Activated T-helper 17 cell treated with anti-CD3 and anti-CD28 coated beads, Interleukin-2, amount 50 U/mL, for 72 hours (primary cell): ENCODE measurements around the gene ARHGAP15. TPM values are rescaled to one million over a fixed set of nuclear protein-coding genes. Genes with fewer than 3 reads are reported as not detected.
"Not testable (repeated sequence)": the region's sequence is repeated elsewhere in the genome, so short reads cannot be mapped to it uniquely, and the experiment has no call there.

ENCODE experiments used
- ATAC-seq: fragments of 150-1000 bp; cut with Tn5 transposase; replicated peaks from 2 replicates; pipeline ENCODE4 v1.10.0; 2021; ENCODE audit warnings: mild to moderate bottlenecking, moderate library complexity
- H3K27ac Mint-ChIP-seq: one replicate; pipeline ENCODE4 v1.8.0; 2022; ENCODE audit warnings: mixed read lengths
- H3K27me3 Mint-ChIP-seq: one replicate; pipeline ENCODE4 v1.8.0; 2022; ENCODE audit warnings: mixed read lengths
- H3K36me3 Mint-ChIP-seq: one replicate; pipeline ENCODE4 v1.8.0; 2022; ENCODE audit warnings: low read depth, mild to moderate bottlenecking, mixed read lengths
- H3K4me1 Mint-ChIP-seq: one replicate; pipeline ENCODE4 v1.8.0; 2022; ENCODE audit warnings: mixed read lengths
- H3K4me3 Mint-ChIP-seq: one replicate; pipeline ENCODE4 v1.8.0; 2022; ENCODE audit warnings: mild to moderate bottlenecking, mixed read lengths
- H3K9me3 Mint-ChIP-seq: one replicate; pipeline ENCODE4 v1.8.0; 2022; ENCODE audit warnings: mixed read lengths
- total RNA-seq, 2 donors: library from RNA; stranded (reverse); gene quantifications; one replicate each; pipeline ENCODE4 v1.2.3, GENCODE V29; 2022

The ARHGAP15 gene
- total RNA-seq, 2 donors from 2014 or later, result 93.3 to 98.3 TPM

DNA sequence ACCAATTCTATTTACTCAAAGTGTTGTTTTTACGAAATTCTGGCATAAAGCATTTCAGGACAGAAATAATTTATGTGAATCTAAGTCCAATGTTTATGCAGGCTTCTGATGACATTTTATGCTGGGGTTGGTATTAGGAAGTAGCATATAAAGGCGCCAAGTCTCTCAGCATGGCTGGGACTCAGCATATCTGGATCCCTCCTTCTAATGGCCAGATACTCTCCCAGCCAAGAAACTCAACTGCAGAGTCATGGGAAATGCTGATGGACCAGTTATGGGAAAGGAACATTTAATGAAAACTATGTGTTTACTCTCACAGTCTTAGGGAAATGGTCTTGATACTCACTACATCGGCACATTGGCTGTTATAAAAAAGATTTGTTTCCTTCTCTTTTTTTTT is 392.2 kb downstream of the ARHGAP15 start:
- no peak overlapping the region for H3K4me3 Mint-ChIP-seq
- H3K27me3 Mint-ChIP-seq, result no peaks in the 10 kb centered on the region
- peaks cover 73% of the 10 kb centered on the region for H3K36me3 Mint-ChIP-seq
- peak overlapping the region; percentile 45 for H3K27ac Mint-ChIP-seq
- ATAC-seq, result no peak
- peaks cover 27% of the 10 kb centered on the region for H3K4me1 Mint-ChIP-seq
- H3K9me3 Mint-ChIP-seq, result no peaks in the 10 kb centered on the region

- Mint-ChIP-seq H3K4me1 (peaks cover 26% of the 10 kb centered on the region), H3K27me3 (no peaks in the 10 kb centered on the region), H3K27ac (no peak overlapping the region), H3K4me3 (no peak overlapping the region), H3K36me3 (peaks cover 62% of the 10 kb centered on the region), H3K9me3 (no peaks in the 10 kb centered on the region)
- ATAC-seq, result no peak
Measured at GRCh38 chr2:143522699-143523098, 393.5 kb downstream of the ARHGAP15 start.

- H3K27ac Mint-ChIP-seq, result no peak overlapping the region
- H3K4me3 Mint-ChIP-seq, result no peak overlapping the region
- no peak for ATAC-seq
- no peaks in the 10 kb centered on the region for H3K27me3 Mint-ChIP-seq
- H3K36me3 Mint-ChIP-seq, result peaks cover 57% of the 10 kb centered on the region
- H3K9me3 Mint-ChIP-seq, result peaks cover 3% of the 10 kb centered on the region
- H3K4me1 Mint-ChIP-seq, result peaks cover 31% of the 10 kb centered on the region
Measured at GRCh38 chr2:143524119-143524553, 394.9 kb downstream of the ARHGAP15 start.

- H3K27me3 Mint-ChIP-seq, result no peaks in the 10 kb centered on the region
- H3K36me3 Mint-ChIP-seq, result peaks cover 57% of the 10 kb centered on the region
- no peak for ATAC-seq
- H3K27ac Mint-ChIP-seq, result peak overlapping the region; percentile 79
- H3K4me1 Mint-ChIP-seq, result peaks cover 37% of the 10 kb centered on the region
- H3K9me3 Mint-ChIP-seq, result peaks cover 5% of the 10 kb centered on the region
- H3K4me3 Mint-ChIP-seq, result peak overlapping the region; percentile 22
Measured at GRCh38 chr2:143524559-143525401, 395.6 kb downstream of the ARHGAP15 start.

- ATAC-seq, result no peak
- H3K4me1 Mint-ChIP-seq, result peaks cover 34% of the 10 kb centered on the region
- H3K27ac Mint-ChIP-seq, result peak overlapping the region; percentile 79
- peaks cover 5% of the 10 kb centered on the region for H3K9me3 Mint-ChIP-seq
- no peaks in the 10 kb centered on the region for H3K27me3 Mint-ChIP-seq
- peaks cover 57% of the 10 kb centered on the region for H3K36me3 Mint-ChIP-seq
- peak overlapping the region; percentile 22 for H3K4me3 Mint-ChIP-seq
Measured at GRCh38 chr2:143525402-143525860, 396.2 kb downstream of the ARHGAP15 start.

GRCh38 chr2:143526498-143526897 is 397.3 kb downstream of the ARHGAP15 start:
- no peak for ATAC-seq
- Mint-ChIP-seq H3K4me1 (peaks cover 32% of the 10 kb centered on the region), H3K27ac (no peak overlapping the region), H3K27me3 (no peaks in the 10 kb centered on the region), H3K9me3 (peaks cover 5% of the 10 kb centered on the region), H3K36me3 (peaks cover 54% of the 10 kb centered on the region), H3K4me3 (no peak overlapping the region)

- Mint-ChIP-seq H3K4me1 (peaks cover 30% of the 10 kb centered on the region), H3K36me3 (peaks cover 52% of the 10 kb centered on the region), H3K27ac (no peak overlapping the region)
Measured at GRCh38 chr2:143528021-143528420, 398.8 kb downstream of the ARHGAP15 start.

DNA sequence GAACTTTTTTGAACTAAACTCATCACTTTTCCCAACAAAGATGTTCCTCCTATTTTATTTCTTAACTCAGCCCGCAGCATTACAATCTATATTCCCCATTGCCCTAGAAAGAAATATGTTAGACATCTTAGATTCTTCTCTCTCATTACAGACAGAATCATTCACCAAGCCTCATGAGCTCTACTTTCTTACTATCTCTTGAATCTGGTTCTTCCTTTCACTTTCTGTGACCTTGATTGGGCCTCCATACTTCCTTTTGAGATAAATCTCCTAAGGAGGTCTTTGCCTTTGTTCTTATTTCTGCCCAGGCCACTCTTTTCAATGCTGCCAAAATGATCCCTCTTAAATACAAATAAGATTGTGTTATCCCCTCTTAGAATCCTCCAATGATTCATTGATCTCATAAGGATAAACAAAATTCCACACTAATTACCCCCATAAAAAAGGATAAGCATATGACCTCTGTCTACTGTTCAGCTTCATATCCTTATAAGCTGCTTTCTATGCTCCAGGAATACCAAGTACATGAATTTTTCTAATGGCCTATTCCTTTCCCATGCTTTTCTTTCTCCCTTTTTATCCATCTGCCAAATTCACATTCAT is 400.0 kb downstream of the ARHGAP15 start:
- Mint-ChIP-seq H3K27me3 (no peaks in the 10 kb centered on the region), H3K9me3 (peaks cover 5% of the 10 kb centered on the region), H3K4me3 (peak overlapping the region; percentile 36), H3K36me3 (peaks cover 63% of the 10 kb centered on the region), H3K27ac (peak overlapping the region; percentile 71), H3K4me1 (peaks cover 27% of the 10 kb centered on the region)
- ATAC-seq, result peak; percentile 16

More at GRCh38 chr2:143528021-143528420, 398.8 kb downstream of the ARHGAP15 start:
- Mint-ChIP-seq H3K4me3 (no peak overlapping the region), H3K9me3 (peaks cover 5% of the 10 kb centered on the region), H3K27me3 (no peaks in the 10 kb centered on the region)
- ATAC-seq, result no peak

DNA sequence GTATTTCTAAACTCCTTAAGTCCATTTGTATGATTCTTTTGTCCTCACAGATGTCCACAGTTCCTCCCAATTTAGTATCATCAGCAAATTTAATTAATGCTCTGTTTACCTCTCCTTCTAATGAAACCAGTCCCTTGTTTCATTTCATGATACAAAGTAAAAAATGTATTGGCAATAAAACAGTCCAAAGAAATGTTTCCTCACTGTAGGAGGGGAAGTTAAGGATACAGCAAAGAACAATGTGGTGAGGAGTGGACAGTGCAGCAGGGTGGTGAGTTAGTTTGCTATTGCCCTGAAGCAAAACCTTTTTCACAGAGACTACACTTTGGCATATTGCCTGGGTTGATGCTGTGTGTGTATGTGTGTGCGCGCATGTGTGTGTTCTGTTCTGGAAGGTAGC is 401.5 kb downstream of the ARHGAP15 start:
- Mint-ChIP-seq H3K4me3 (no peak overlapping the region), H3K9me3 (peaks cover 5% of the 10 kb centered on the region), H3K4me1 (peaks cover 18% of the 10 kb centered on the region), H3K27ac (no peak overlapping the region), H3K36me3 (peaks cover 70% of the 10 kb centered on the region), H3K27me3 (no peaks in the 10 kb centered on the region)
- no peak for ATAC-seq

DNA sequence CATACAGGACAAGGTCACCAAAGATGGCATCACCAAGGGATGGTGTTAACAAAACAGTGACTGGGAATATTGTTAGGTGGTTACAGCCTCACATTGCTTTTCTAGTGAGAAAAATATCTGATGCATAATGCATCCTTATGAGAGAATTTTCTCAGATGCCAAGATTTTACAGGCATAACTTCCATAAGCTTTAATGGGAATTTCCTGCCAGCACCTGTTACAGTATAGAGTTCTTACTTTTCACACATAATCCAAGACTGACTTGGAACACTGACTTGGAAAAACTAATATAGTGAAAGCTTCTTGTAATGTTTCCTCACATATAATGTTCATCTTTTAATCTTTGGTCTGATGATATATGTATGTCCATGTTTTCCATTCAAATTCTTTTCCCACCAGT is 402.8 kb downstream of the ARHGAP15 start:
- Mint-ChIP-seq H3K27ac (no peak overlapping the region), H3K27me3 (no peaks in the 10 kb centered on the region), H3K9me3 (peaks cover 5% of the 10 kb centered on the region), H3K4me3 (no peak overlapping the region), H3K4me1 (peaks cover 16% of the 10 kb centered on the region), H3K36me3 (peaks cover 78% of the 10 kb centered on the region)
- no peak for ATAC-seq

- H3K36me3 Mint-ChIP-seq, result peaks cover 81% of the 10 kb centered on the region
- H3K27ac Mint-ChIP-seq, result no peak overlapping the region
- ATAC-seq, result no peak
- peaks cover 14% of the 10 kb centered on the region for H3K4me1 Mint-ChIP-seq
- H3K27me3 Mint-ChIP-seq, result no peaks in the 10 kb centered on the region
- peaks cover 4% of the 10 kb centered on the region for H3K9me3 Mint-ChIP-seq
- H3K4me3 Mint-ChIP-seq, result no peak overlapping the region
Measured at GRCh38 chr2:143533846-143534245, 404.6 kb downstream of the ARHGAP15 start.

GRCh38 chr2:143535802-143536201 is 406.6 kb downstream of the ARHGAP15 start:
- H3K27me3 Mint-ChIP-seq, result no peaks in the 10 kb centered on the region
- no peaks in the 10 kb centered on the region for H3K4me1 Mint-ChIP-seq
- no peak overlapping the region for H3K4me3 Mint-ChIP-seq
- peaks cover 68% of the 10 kb centered on the region for H3K36me3 Mint-ChIP-seq
- ATAC-seq, result no peak
- peaks cover 4% of the 10 kb centered on the region for H3K9me3 Mint-ChIP-seq
- H3K27ac Mint-ChIP-seq, result no peak overlapping the region

DNA sequence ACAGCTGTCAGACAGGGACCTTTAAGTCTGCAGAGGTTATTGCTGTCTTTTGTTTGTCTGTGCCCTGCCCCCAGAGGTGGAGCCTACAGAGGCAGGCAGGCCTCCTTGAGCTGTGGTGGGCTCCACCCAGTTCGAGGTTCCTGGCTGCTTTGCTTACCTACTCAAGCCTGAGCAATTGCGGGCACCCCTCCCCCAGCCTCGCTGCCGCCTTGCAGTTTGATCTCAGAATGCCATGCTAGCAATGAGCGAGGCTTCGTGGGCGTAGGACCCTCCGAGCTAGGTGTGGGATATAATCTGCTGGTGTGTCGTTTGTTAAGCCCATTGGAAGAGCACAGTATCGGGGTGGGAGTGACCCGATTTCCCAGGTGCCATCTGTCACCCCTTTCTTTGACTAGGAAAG is 412.7 kb downstream of the ARHGAP15 start:
- H3K27me3 Mint-ChIP-seq, H3K9me3 Mint-ChIP-seq, ATAC-seq, H3K27ac Mint-ChIP-seq, H3K4me3 Mint-ChIP-seq: not testable (repeated sequence)
- Mint-ChIP-seq H3K36me3 (peaks cover 23% of the 10 kb centered on the region), H3K4me1 (peaks cover 20% of the 10 kb centered on the region)

DNA sequence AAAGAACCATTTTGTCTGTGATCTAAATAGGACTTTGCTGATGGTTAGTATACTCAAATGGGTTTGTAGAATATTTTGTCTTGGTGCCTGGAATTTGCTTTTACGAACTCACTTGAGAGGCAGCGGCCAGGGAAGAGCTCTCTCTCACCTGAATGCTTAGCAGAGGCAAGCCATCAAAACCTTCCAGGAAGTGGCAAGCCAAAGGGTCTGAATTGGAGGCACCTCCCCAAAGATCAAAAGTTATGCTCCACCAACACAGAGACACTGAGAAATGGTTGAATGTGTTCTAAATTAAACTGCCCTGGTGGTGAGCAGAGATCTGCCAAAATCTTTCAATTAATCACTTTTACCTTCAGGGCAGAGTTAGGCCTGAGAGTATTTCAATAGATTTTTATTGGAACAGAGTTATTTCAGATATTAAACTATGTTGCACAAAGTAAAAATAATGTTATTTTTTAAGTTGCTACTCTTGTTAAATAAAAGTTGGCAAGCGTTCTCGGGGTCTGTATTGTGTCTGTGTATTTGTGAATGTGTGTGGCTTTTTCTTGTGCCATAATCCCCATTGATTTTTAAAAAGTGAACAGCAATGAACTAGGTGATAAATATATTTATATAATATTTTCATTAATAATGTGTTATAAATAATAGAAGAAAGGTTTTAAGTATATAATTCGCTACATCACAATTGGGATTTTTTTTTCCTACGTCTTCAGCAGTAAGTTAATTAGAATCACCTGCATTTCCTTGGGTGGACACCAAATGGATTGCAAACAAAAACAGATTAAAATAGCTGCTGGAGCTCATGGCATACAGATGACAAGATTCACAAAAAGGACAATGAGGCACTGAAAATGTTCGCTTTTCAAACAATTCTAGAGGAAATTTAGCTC is 416.1 kb downstream of the ARHGAP15 start:
- Mint-ChIP-seq H3K9me3 (no peaks in the 10 kb centered on the region), H3K27ac (peak overlapping the region; percentile 52), H3K4me1 (peaks cover 20% of the 10 kb centered on the region), H3K4me3 (no peak overlapping the region), H3K36me3 (peaks cover 22% of the 10 kb centered on the region), H3K27me3 (no peaks in the 10 kb centered on the region)
- no peak for ATAC-seq
